NCI-H226 (cell line): ENCODE results near the gene LMTK3.

Experiments used
- DNase-seq: peaks from one replicate; pipeline ENCODE4 v3.0.0-alpha.2; 2015

The LMTK3 gene

DNA sequence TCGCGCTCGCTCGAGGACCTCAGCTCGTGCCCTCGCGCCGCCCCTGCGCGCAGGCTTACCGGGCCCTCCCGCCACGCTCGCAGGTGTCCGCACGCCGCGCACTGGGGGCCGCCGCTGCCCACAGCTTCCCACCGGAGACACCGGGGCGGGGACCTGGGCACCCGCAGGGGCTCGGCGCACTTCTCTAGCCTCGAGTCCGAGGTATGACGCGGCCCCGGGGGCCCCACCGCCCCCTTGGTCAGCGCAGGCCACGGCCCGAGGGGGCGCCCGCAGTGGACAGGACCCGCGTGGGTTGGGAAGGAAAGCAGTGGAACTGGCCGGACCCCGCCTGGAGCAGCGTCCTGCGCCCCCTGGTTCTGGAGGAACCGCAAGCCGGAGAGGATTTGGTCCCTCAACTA is 67.9 kb downstream of the LMTK3 start:
- no peak for DNase-seq

DNA sequence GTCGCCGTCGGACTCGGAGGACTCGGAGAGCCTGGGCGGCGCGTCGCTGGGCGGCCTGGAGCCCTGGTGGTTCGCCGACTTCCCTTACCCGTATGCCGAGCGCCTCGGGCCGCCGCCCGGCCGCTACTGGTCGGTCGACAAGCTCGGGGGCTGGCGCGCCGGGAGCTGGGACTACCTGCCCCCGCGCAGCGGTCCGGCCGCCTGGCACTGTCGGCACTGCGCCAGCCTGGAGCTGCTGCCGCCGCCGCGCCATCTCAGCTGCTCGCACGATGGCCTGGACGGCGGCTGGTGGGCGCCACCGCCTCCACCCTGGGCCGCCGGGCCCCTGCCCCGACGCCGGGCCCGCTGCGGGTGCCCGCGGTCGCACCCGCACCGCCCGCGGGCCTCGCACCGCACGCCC is 68.4 kb downstream of the LMTK3 start:
- DNase-seq, result no peak

DNA sequence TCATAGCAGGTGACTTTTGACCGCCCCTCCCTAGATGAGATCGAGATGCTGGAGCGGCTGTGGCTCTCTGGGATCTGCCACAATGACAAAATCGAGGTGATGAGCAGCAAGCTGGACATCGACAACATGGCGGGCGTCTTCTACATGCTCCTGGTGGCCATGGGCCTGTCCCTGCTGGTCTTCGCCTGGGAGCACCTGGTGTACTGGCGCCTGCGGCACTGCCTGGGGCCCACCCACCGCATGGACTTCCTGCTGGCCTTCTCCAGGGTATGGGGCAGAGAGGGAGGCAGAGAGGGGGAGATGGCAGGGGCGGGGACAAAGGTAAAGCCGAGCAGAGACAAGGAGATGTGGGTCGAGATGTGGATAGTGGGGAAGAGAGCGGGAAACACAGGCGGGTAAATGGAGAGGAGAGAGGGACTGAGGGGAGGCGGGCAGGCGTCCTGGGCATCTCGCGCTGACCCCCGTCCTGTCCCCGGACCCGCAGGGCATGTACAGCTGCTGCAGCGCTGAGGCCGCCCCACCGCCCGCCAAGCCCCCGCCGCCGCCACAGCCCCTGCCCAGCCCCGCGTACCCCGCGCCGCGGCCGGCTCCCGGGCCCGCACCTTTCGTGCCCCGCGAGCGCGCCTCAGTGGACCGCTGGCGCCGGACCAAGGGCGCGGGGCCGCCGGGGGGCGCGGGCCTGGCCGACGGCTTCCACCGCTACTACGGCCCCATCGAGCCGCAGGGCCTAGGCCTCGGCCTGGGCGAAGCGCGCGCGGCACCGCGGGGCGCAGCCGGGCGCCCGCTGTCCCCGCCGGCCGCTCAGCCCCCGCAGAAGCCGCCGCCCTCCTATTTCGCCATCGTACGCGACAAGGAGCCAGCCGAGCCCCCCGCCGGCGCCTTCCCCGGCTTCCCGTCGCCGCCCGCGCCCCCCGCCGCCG is 69.3 kb downstream of the LMTK3 start:
- DNase-seq, result no peak

DNA sequence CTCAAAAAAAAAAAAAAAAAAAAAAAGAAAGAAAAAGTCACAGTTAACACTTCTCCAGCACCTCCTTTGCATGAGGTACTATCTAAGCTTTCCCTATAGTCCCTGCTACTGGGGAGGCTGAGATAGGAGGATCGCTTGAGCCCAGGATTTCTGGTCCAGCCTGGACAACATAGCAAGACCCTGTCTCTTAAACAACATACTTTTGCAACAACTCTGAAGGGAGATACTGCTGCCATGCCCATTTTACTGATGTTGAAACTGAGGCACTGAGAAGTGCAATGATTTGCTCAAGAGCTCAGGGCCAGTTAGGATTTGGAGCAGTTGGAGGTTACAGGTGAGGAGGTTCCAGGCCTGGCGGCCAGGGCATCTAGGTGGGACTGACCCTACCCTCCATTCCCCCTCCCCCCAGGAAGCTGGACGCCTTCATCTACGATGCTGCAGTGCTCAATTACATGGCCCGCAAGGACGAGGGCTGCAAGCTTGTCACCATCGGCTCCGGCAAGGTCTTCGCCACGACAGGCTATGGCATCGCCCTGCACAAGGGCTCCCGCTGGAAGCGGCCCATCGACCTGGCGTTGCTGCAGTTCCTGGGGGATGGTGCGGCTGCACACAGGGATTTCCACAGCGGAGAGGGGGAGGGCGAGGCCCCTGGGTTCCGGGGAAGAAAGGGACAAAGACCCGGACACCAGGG is 70.1 kb downstream of the LMTK3 start:
- DNase-seq, result no peak

DNA sequence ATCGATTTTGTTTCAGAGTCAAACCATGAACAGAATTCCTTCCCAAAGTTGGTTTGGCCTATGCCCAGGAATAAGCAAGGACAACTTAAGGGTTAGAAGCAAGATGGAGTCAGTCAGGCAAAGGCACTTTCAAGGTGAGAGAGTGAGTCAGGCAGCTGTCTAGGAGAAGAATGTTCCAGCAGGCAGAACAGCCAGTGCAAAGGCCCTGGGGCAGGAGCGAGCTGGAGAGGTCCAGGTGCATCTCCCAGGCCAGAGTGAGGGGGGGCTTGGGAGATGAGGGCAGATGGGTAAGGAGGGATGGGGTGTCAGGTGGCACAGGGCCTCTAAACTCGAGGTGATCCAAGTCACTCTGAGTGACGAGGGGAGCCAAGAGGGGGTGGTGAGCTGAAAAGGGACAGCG is 75.0 kb downstream of the LMTK3 start:
- no peak for DNase-seq
